Measurements from ENCODE around the gene BACH2.
"Not testable (repeated sequence)": the region's sequence is repeated elsewhere in the genome, so short reads cannot be mapped to it uniquely, and the experiment has no call there.

Gene BACH2

GRCh38 chr6:90233213-90233612, 63.4 kb downstream of the BACH2 start:
- no peak for DNase-seq

GRCh38 chr6:90231798-90232197, 64.8 kb downstream of the BACH2 start:
- no peak for DNase-seq

- no peak for DNase-seq
Observed at GRCh38 chr6:90231308-90231707, 65.3 kb downstream of the BACH2 start.

DNA sequence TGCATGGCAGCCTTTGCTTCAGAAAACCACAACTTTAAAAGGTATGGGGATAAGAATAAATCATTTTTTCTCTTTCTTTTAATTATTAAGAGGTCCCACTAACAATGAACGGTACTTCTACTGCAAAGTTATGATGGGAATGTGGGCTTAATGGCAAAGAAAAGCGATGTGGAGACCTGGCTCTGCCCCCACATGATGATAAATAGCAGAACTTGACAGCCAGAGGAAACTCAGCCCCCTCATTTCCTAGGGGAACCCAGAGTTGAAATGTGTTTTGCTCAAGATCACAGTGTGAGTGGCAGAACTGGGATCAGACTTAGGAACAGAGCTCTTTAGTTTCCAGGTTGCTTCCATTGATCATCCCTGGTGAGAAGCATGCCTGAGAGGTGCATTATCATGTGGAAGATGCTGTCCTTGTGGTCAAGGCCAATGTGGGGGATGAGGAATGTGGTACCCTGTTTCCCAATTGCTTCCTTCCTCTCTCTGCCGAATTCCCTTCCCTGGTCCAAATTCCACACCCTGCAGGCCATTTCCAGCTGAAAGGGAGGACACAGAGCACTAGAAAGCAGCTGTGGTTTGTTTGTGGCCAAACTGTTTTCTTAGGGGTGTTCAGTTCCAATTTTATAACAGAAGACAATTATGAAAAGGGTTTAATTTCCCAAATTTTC, 66.0 kb downstream of the BACH2 start:
- no peak for DNase-seq

GRCh38 chr6:90229331-90230010, 67.2 kb downstream of the BACH2 start:
- no peak for DNase-seq

GRCh38 chr6:90227673-90228072, 69.0 kb downstream of the BACH2 start:
- DNase-seq: no peak

GRCh38 chr6:90227213-90227612, 69.4 kb downstream of the BACH2 start:
- DNase-seq: no peak

DNA sequence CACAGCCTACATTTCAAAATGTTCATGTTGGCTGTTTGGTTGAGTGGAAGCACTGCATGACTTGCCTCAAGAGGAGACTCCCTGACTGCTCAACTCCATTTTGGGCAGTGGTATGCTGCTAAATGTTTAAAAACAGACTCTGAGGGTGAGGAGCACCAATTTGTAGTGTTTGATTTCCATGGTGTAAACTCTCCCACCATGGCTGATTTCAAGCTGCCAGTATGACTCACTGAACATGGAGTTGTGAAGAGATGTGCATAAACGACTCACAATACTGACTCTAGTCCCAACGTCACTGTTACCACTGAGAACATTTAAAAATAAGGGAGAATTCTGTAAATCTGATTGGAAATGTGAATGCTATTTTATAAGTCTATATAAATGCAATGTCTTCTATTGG, 70.4 kb downstream of the BACH2 start:
- DNase-seq: no peak

DNA sequence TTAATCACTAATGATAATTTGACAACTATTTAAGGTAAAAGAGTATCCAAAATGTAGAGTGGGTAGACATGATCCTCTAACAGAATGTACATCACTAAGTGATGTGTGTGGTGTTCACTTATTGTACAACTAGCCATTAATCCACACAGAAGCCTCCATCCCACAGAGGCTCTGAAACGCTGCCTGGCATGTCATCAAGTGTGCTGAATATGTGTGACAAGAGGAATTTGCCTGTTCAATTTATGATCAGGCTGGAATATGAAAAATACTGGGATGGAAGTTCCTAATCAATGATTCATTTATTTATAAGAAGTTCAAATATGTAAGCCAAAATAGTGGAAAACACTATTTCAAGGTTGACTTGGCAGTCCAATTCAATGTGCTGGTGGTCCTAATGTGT, 72.4 kb downstream of the BACH2 start:
- DNase-seq: no peak

DNA sequence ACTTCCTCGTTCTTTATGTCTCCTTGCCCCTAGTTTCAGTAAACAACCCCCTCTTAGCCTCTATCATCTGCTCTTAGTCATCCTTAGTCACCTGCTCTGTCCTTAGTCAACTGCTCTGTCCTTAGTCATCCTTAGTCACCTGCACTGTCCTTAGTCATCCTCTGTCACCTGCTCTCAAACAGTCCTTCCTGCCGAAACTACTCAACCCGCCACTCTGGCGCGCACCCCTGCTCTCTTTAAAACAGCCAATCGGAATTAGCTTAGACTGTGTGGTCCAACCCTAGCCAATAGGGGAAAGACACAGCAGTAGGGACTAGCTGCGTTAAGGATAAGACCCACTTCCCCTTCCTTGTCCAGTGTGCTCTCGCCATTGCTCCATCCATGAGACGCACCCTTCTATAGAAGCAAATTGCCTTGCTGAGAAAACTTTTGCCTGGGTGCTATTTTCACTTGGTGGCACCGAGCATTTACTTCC, 73.9 kb downstream of the BACH2 start:
- no peak for DNase-seq

- DNase-seq: no peak
Observed at GRCh38 chr6:90222008-90222407, 74.6 kb downstream of the BACH2 start.

DNA sequence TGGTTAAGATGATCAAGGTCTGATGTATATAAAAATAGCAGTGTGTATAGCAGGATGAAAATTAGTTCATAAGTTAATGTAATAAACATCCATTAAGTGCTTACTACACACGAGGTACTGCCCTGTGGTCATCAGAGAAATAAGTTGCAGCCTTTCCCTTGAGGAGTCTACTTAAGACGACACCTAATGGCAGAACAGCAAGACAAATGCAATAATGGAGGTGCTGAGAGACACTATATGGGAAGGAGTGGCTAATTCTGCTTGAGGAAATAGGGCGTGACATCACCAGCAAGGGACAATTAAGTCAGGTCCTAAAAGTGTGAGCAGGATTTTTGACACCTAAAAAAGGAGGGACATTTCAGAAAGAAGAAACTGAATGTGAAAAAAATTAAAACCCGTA, 75.2 kb downstream of the BACH2 start:
- no peak for DNase-seq

- no peak for DNase-seq
Observed at GRCh38 chr6:90220273-90220672, 76.4 kb downstream of the BACH2 start.

DNA sequence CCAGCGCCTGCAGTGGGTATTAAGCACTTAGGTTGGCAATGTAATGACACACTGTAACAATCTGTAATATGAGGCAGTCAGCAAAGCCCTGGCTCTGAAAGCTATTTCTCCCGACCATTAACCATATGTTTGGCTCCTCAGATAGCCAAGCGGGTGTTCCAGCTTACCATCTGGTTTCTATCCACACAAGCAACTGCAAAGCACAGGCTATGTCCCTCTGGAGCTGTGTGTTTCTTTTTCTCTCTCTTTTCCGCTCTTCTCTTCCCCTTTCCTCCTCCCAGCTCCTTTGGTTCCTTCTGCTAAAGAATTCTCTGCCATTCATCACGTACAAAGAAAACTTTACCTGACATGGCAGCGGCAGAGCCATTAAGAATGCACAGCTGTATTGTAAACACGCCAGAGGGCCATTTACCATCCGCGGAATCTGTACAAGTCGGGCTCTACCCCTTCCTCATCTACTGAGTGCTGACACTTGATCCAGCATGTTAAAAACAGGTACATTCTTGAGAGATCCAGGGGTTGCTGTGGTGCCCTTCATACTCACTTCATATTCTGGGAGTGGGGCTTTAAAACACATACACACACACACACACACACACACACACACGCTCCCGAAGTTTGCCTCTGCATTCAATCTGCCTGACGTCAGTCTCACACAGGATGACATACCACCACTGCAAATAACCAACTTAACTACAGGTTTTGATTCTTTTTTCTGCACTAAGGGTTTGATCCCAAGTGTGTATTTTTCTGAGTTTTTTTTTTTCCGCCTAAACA, 77.2 kb downstream of the BACH2 start:
- peak; percentile 28 for DNase-seq

DNA sequence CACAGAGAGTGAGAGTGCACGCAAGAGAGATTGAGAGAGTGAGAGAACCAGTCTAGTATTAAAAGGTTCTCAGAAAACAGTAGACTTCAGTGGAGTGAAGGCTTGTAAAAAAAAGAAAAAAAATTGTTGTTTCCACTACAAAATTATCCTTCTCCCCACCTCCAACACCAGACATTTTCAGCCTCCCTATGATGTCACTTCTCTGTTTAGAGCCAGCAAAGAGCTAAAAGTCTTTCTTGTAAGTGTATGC, 77.8 kb downstream of the BACH2 start:
- no peak for DNase-seq

GRCh38 chr6:90217506-90218127, 79.0 kb downstream of the BACH2 start:
- DNase-seq: no peak

DNA sequence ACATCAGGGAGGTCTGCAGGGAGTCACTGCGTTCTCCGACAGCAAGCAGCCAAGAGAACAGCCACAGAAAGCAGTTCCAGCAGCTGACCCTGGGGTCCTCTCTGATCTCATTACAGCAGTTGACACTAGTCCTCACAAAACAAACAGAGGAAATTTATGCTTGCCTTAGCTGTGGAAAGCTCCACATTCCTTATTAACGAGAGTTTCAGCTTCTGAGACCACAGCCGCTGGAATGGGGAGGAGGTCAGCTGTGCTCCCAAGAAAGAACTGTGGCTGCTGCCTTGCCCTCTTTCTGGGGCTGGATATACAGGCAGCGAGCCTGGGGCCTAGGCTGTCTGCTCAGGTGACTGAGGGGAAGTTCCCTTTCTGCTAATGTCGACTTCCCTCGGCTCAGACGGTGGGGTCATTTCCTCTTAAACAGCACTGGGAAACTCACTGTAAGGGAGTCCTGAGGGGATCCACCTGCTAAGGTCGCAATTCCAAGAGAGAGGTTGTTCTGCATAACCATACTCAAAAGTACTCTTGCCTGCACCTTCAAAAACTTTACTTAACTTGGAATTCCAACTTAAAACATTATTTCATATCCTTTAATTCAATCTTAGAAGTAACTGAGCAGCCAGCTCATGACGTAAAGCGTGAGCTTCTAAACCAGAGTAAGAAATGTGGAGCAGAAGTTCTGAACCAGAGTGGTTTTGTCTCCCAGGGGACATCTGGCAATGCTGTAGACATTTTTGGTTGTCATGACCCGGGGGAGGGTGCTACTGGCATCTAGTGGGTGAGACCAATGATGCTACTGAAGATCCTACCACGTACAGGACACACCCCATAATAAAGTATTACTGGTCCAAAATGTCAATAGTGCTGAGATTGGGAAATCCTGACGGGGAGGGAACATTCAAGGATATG, 80.3 kb downstream of the BACH2 start:
- DNase-seq: no peak

DNA sequence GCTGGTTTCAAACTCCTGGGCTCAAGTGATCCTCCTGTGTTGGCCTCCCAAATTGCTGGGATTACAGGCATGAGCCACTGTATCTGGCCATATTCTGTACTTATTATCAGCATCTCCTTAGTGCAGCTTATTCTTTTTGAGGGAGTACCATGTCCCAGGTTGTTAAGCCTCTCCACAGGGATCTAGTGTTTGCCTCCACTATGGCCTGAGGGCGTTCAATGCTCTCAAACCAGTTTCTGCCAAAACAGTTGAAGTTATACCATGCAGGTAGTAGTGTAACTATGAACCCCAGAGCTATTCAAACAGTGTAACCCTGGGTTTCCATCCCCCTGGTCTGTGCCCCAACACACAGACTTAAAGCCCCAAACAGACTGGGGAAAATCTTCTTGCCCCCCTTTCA, 81.7 kb downstream of the BACH2 start:
- DNase-seq: no peak

DNA sequence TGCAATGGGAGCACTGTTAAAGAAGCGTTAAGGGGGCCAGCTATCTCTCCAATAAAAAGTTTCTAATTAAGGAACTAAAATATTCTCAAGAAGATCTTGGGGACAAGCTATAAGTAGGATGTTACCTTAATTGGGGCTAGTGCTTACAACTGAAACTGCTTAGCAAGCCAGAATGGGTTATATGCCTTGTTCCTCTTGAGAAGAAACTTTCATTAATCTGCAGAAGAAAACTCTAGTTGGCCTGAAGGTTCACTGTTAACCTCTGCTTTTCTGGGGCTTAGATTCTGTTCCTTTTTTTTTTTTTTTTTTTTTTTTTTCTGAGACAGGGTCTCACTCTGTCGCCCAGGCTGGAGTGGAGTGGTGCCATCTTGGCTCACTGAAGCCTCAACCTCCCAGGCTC, 82.2 kb downstream of the BACH2 start:
- peak; percentile 70 for DNase-seq

- no peak for DNase-seq
Observed at GRCh38 chr6:90212274-90212673, 84.4 kb downstream of the BACH2 start.

DNA sequence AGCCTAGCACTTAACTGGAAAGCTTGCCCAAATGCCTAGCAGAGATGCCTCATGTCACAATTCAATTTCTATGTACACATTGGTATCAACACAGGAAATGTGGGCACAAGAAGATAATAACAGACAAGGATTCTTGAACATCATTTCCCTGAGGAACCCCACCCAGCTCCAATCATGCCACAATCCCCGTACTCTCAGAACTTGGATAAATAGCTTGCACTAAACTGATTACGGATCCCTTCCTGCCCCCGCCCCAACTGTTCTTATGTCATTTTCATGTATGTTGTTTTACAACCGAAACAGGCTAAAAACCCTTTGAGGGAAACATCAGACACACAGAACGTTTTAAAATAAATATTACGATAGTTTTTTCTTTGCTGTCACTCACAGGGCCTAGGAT, 87.1 kb downstream of the BACH2 start:
- DNase-seq: no peak

- DNase-seq: not testable (repeated sequence)
Observed at GRCh38 chr6:90208690-90209089, 88.0 kb downstream of the BACH2 start.

Measured in RPMI8226 (cell line).